ENCODE measurements around the gene HEPN1. TPM values are rescaled to one million over a fixed set of nuclear protein-coding genes. Genes with fewer than 3 reads are reported as not detected.

The HEPN1 gene
- total RNA-seq, 2 donors from 2014 or later, result not detected

DNA sequence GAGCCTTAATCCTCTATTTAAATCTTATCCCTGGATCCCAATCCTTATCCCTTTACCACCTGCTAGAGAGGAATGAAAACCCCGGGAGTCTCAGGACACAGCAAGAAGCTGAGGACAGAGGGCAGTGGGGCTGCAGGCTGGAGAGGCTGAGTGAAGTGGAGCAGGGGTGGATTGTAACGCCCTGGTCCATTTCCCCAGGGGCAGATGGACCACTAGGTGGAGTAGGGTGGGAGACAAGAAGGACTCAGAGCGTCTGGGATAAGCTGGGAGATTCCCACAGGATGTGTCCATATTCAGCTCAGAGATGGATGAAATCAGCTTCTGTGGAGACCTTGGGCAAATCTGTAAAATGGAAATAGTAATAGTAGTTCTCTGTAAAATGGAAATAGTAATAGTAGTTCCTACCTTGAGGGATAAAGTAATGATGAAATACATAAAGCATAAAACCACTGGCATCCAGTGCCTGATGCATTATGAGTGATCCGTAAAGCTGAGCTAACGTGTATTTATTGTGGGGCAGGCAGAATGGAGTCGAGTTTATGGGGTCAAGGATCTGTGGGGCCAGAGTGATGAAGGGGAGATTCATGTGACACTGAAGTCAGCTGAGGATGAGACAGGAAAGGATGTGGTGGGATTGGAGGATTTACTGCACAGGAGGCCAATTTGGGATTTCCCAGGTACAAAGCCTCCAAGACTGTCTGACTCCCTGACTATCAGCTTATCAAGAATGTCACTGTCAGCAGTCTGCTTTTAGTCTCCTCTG is 19.5 kb upstream of the HEPN1 start:
- TF ChIP-seq POLR2AphosphoS5 (IDR thresholded peaks at IDR 0.05) (no peak), POLR2A (IDR thresholded peaks at IDR 0.05) (no peak)
- TF ChIP-seq, protein P1, sequence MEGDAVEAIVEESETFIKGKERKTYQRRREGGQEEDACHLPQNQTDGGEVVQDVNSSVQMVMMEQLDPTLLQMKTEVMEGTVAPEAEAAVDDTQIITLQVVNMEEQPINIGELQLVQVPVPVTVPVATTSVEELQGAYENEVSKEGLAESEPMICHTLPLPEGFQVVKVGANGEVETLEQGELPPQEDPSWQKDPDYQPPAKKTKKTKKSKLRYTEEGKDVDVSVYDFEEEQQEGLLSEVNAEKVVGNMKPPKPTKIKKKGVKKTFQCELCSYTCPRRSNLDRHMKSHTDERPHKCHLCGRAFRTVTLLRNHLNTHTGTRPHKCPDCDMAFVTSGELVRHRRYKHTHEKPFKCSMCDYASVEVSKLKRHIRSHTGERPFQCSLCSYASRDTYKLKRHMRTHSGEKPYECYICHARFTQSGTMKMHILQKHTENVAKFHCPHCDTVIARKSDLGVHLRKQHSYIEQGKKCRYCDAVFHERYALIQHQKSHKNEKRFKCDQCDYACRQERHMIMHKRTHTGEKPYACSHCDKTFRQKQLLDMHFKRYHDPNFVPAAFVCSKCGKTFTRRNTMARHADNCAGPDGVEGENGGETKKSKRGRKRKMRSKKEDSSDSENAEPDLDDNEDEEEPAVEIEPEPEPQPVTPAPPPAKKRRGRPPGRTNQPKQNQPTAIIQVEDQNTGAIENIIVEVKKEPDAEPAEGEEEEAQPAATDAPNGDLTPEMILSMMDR (IDR thresholded peaks at IDR 0.05), result no peak
- Histone ChIP-seq H3K27me3 (replicated peaks; ENCODE audit: insufficient read depth) (no peaks in the 10 kb centered on the region), H3K9me3 (no peaks in the 10 kb centered on the region), H3K36me3 (no peaks in the 10 kb centered on the region), H3K27ac (no peak overlapping the region), H3K4me3 (no peak overlapping the region), H3K4me1 (replicated peaks) (no peaks in the 10 kb centered on the region)
- no peak for DNase-seq (ENCODE audit: low spot score)
- 66% methylated on average over 6 of the region's 6 CpGs for whole genome bisulfite sequencing
- intact Hi-C loops (cut with DNase I), result no loop called here

DNA sequence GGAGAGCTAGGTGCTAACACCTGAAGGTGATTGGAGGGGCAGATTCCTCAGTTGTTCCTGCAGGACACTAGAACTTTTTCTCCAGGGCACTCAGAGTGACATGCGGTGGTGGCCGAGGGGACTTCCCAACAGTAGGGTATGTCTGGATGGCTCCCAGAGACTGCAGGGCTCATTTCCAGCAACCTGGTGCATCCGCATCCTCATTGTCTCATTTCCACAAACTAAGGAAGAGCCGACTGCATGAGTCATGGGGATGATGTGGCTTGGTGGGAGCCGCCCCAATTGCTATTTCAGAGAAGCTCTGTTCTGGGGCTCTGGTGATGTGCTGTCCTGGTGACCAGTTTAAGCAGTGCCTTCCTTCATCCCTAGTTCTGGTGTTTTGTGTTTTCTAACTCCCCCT is 18.6 kb upstream of the HEPN1 start:
- H3K27me3 ChIP-seq (replicated peaks; ENCODE audit: insufficient read depth), result no peaks in the 10 kb centered on the region
- H3K4me1 ChIP-seq (replicated peaks), result no peaks in the 10 kb centered on the region
- intact Hi-C loops (cut with DNase I), result no loop called here
- WGBS, result 66% methylated on average over 5 of the region's 5 CpGs
- no peaks in the 10 kb centered on the region for H3K36me3 ChIP-seq
- DNase-seq (ENCODE audit: low spot score), result no peak
- no peak overlapping the region for H3K27ac ChIP-seq
- H3K4me3 ChIP-seq, result no peak overlapping the region
- no peaks in the 10 kb centered on the region for H3K9me3 ChIP-seq
- TF ChIP-seq POLR2AphosphoS5 (IDR thresholded peaks at IDR 0.05) (no peak), POLR2A (IDR thresholded peaks at IDR 0.05) (no peak)
- TF ChIP-seq, protein P1 (IDR thresholded peaks at IDR 0.05), result no peak

DNA sequence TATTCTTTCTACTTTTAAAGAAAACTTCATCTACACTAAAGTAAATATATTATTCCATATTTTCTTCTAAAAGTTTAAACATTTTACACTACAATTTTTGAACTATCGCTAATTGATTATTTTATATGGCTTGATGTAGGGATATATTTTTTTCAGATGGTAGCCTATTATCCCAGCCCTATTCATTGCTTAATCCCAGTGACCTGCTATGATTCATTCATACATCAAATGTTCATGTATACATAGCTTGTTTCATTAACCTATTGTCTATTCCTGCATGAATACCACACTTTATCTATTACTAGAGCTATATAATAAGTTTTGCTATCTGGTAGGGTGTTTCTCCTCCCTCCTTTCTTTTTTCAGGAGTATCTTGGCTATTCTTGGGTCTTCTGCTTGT is 16.4 kb upstream of the HEPN1 start:
- intact Hi-C loops (cut with DNase I), result no loop called here
- H3K36me3 ChIP-seq, result no peaks in the 10 kb centered on the region
- H3K4me1 ChIP-seq (replicated peaks), result no peaks in the 10 kb centered on the region
- no peak overlapping the region for H3K4me3 ChIP-seq
- no peak overlapping the region for H3K27ac ChIP-seq
- 91% methylated on average over 1 of the region's 1 CpG for WGBS
- no peak for DNase-seq (ENCODE audit: low spot score)
- H3K27me3 ChIP-seq (replicated peaks; ENCODE audit: insufficient read depth), result no peaks in the 10 kb centered on the region
- TF ChIP-seq, protein P1 (IDR thresholded peaks at IDR 0.05), result no peak
- TF ChIP-seq POLR2A (IDR thresholded peaks at IDR 0.05) (no peak), POLR2AphosphoS5 (IDR thresholded peaks at IDR 0.05) (no peak)
- no peaks in the 10 kb centered on the region for H3K9me3 ChIP-seq

DNA sequence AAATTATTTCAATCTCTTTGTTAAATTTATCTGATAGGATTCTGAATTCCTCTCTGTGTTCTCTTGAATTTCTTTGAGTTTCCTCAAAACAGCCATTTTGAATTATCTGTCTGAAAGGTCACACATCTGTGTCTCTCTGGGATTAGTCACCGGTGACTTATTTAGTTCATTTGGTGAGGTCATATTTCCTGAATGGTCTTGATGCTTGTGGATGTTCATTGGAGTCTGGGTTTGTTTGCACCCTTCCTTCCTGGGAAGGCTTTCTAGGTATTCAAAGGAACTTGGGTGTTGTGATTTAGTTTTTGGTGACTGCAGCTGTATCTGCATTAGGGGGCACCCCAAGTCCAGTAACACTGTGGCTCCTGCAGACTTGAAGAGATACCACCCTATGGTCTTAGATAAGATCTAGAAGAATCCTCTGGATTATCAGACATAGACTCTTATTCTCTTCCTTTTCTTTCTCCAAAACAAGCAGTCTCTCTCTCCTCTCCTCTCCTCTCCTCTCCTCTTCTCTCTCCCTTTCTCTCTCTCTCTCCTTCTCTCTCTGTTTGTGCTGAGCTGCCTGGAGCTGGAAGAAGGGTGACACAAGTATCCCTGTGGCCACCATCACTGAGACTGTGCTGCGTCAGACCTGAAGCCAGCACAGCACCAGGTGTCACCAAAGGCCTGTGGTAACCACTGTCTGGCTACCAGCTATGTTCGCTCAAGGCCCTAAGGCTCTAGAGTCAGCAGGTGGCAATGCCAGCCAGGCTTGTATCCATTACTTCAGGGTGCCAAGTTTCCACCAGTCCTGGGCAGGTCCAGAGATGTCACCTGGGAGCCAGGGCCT is 3.3 kb upstream of the HEPN1 start:
- no peaks in the 10 kb centered on the region for H3K36me3 ChIP-seq
- intact Hi-C loops (cut with DNase I), result no loop called here
- H3K4me3 ChIP-seq, result no peak overlapping the region
- 87% methylated on average over 3 of the region's 3 CpGs for whole genome bisulfite sequencing
- no peaks in the 10 kb centered on the region for H3K27me3 ChIP-seq (replicated peaks; ENCODE audit: insufficient read depth)
- H3K4me1 ChIP-seq (replicated peaks), result no peaks in the 10 kb centered on the region
- no peaks in the 10 kb centered on the region for H3K9me3 ChIP-seq
- H3K27ac ChIP-seq, result no peak overlapping the region
- no peak for DNase-seq (ENCODE audit: low spot score)
- TF ChIP-seq, protein P1 (IDR thresholded peaks at IDR 0.05), result no peak
- TF ChIP-seq POLR2AphosphoS5 (IDR thresholded peaks at IDR 0.05), result no peak
- TF ChIP-seq POLR2A (IDR thresholded peaks at IDR 0.05), result no peak

All from prostate gland (tissue), 2 donors.